ENCODE results near the gene TRIM22.
"Not testable (repeated sequence)": the region's sequence is repeated elsewhere in the genome, so short reads cannot be mapped to it uniquely, and the experiment has no call there.

The TRIM22 gene, protein sequence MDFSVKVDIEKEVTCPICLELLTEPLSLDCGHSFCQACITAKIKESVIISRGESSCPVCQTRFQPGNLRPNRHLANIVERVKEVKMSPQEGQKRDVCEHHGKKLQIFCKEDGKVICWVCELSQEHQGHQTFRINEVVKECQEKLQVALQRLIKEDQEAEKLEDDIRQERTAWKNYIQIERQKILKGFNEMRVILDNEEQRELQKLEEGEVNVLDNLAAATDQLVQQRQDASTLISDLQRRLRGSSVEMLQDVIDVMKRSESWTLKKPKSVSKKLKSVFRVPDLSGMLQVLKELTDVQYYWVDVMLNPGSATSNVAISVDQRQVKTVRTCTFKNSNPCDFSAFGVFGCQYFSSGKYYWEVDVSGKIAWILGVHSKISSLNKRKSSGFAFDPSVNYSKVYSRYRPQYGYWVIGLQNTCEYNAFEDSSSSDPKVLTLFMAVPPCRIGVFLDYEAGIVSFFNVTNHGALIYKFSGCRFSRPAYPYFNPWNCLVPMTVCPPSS

DNA sequence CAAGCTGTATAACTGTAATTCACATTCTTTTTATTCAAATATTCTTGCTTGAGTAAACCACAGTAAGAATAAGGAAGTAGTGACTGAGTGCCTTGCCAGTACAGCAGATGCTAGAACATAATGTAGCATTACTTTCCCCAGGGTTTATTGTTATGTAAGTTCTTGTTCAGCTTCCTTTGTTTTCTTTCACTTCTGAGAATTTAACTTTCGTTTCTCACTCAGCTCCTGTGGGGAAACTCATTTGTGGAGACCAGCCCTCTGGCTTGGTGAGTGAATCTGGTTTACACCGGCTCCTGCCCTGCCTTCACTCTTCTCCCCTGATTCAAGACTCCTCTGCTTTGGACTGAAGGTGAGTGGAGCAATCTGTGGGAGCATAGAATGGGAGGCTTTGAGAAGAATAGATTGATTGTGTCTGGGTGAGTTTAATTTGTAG, at the start of gene TRIM22:
TSS of gene TRIM22 (plus strand) at position 240 of the 433 bp plus-strand sequence. CDS start 6,443 bp downstream, outside the sequence.
- FAIRE-seq, result no peak

DNA sequence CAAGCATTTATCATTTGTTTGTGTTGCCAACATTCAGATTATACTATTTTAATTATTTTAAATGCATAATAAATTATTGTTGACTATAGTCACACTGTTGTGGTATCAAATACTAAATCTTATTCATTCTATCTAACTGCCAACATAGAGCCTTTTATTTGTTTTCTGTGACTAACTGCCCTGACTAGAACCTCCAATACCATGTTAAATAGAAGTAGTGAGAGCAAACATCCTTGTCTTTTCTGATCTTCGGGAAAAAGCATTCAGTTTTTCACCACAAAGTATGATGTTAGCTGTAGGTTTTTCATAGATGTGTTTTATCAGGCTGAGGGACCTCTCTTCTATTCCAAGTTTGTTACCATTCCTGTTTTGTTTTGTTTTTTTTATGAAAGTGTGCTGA, 49.6 kb upstream of the TRIM22 start:
- FAIRE-seq, result no peak

DNA sequence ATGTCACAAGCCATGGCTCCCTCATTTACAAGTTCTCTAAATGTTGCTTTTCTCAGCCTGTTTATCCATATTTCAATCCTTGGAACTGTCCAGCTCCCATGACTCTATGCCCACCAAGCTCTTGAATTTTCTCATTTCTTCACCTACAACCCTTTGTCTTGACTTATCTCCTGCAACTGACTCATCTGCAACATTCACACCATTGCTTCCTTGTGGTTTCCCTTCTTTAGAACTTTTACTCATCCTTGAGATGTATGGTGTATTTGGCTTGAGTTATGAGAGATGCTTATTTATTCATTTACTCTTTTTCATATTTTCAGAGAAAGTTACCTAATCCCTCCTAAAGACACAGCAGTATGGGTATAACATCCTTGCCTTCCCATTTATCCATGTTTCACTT, 46.0 kb upstream of the TRIM22 start:
- no peak for FAIRE-seq

DNA sequence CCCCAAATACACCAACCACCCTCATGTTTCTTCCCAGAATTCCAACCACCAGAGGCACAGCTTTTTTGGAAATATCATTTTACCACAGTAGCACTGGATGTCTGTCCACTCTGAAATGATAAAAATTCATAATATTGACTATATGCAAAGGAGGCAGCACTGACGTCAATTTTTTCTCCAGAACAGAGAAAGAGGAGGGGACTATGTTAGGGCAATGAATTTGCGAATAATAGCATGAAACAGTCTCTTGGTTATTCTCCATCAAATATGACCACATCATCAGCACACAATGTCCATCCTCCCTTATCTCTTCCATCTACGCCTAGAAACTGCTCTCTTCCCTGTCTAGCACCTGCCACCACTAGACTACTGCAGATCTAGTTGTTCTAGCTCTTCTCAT, 43.5 kb upstream of the TRIM22 start:
- no peak for FAIRE-seq

DNA sequence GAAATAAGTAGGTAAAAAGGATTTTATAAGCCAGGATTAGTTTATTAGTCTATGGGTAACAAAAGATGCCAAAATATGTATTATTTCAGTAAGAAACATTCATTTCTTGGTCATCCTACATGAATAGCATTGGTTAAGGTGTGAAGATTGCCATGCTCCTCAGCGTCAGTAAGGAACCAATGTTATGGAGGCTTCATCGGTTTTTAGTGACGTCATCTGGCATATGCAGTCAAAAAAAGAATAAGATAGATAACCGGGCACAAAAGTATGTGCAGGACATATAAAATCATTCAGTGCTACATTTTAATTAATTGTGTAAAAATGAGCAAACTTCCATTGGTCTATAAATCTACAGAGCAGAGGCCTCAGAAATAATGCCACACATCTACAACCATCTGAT, 34.1 kb upstream of the TRIM22 start:
- no peak for FAIRE-seq

DNA sequence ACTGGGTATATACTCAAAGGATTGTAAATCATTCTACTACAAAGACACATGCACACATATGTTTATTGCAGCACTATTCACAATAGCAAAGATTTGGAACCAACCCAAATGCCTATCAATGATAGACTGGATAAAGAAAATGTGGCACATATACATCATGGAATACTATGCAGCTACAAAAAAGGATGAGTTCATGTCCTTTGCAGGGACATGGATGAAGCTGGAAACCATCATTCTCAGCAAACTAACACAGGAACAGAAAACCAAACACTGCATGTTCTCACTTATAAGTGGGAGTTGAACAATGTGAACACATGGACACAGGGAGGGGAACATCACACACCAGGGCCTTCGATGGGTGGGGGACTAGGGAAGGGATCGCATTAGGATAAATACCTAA, 32.6 kb upstream of the TRIM22 start:
- FAIRE-seq, result not testable (repeated sequence)

DNA sequence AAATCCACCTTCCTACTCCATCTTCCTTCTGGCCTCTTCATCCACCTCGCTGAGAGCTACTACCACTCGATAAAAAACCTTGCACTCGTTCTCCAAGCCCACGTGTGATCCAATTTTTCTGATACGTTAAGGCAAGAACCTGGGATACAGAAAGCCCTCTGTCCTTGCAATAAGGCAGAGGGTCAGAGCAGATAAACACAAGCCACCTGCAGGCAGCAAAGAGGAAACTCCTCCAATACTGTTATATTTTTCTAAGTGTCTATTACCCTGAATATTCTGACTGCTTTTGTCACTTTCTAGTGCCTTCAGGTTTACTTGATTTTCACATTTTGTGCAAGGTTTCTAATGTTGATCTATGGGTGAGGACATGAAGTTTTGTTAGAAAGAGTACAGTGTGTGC, 31.3 kb upstream of the TRIM22 start:
- FAIRE-seq, result no peak

DNA sequence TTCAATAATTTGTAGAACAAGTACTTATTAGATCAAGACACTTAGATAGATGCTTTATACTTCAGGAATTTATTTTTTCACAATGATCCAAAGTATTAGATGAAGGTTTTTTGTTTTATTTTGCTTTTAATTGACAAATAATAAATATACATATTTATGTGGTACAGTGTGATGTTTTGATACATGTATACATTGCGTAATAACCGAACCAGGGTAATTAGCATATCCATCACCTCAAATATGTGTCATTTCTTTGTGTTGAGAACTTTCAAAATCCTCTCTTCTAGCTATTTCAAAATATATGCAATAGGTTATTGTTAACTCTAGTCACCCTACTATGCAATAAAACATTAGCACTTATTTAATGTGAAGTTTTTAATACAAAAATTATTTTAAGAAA, 26.1 kb upstream of the TRIM22 start:
- FAIRE-seq, result no peak

DNA sequence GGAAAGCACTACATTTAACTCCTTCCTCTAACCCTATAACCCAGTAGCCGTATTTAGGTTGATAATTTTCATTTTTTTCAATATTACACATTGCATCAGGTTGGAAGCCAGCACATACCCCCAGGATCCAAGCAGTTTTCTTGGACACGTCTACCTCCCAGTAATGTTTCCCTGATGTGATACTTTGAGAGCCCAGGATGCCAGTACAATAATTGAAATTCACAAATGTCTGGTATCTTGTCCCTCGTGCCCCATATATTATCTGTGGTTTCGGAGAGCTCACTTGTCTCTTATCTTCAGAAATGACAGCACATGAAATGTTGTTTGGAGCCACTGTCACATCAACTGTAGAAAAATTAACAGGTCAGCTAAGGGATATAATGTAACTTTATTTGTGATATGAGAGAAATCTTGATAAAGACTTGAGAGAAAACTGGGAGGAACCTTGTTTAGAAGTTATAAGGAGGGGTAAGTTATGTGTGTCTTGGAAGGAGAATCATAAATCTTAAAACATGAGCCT, 24.5 kb upstream of the TRIM22 start:
- FAIRE-seq, result no peak

DNA sequence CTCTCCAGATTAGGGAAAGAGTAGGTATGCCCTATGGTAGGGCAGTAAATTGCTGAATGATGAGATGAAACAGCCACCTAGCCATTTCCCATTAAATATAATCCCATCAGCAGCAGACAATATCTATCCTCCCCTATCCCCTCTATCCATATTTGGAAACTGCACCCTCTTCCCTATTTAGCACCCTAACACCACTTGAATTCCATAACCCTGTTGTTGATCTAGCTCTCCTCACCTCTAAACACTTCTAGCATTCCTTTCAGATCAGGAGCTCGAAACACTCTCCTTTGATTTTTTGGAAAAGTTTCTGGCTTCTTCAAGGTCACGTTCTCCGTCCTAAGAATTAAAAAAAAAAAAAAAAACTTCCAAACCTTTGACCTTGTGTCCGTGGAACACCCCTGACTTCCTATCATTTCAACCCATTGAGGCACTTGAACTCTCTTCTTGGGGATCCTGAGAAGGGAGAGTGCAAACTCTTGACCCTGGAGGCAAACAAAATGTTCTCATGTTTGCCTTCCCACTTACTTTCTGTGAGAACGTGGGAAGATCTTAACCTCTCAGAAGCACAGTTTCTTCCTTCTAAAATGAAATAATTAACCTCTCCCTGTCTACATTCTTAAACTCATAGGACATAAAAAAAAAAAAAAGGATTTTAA, 23.7 kb upstream of the TRIM22 start:
- FAIRE-seq, result no peak

DNA sequence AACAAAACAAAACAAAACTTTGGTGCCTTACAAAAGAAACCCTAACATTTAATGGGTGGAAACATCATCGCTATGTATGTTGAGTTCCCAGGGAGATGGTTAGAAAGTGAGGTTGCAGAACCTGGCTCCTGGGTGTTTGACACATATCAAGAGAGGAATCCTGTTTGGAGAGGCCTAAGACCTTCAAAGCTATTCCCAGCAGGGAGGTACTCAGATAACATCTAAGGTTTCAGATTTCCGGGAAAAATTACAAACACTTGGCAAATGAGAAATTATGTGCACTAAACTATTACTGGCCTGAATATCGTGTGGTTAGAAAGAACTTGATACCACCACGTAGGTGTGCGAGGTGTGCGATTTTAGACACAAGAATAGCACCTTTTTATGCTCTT, 23.2 kb upstream of the TRIM22 start:
- FAIRE-seq, result no peak

DNA sequence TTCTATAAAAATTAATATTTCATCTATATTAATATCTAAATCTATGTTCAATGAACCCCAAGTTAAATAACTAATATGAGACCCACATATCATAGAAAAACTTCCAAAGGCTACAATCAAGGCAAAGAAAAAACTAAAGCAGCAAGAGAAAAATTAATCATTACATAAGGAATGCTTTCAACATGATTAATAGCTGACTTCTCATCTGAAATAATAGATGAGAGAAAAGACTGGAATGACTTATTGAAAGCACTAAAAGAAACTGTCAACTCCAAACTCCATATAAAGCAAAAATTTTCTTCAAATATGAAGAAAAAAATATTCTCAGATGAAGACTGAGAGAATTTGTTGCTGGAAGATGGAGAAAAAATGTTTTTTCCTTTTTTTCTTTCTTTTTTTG, 17.8 kb upstream of the TRIM22 start:
- no peak for FAIRE-seq

DNA sequence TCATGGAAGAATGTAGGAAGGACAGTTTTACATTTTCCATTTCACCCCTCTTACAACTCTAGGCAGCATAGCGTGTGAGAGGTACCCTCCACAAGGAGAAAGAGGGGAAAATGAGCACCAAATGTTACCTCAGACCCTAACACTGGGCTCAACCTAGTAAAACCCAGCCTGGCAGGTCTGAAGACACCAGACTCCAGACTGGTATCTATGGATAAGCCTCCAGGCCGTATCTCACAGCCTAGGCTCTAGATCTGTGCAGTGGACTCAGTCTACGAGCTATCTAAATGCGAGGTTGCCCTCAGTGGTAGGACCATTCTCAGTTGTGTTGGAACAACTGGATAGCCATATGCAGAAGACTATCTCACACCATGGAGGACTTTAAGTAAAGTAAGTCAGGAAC, 15.2 kb upstream of the TRIM22 start:
- FAIRE-seq, result no peak

DNA sequence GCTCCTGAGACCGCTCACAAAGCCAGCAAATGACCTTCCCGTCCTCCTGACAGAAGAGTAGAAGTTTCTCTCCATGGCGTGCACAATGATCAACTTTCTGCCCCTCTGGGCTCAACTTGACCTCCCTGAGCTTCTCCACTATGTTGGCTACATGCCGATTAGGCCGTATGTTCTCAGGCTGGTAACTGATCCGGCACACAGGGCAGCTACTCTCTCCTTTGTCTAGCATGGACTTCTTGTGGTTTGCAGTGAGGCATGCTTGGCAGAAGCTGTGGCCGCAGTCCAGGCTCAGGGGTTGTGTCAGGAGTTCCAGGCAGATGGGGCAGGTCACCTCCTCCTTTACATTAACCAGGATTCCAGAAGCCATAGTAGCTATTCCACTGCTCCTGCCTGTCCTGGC, 9.8 kb upstream of the TRIM22 start:
- FAIRE-seq, result no peak

DNA sequence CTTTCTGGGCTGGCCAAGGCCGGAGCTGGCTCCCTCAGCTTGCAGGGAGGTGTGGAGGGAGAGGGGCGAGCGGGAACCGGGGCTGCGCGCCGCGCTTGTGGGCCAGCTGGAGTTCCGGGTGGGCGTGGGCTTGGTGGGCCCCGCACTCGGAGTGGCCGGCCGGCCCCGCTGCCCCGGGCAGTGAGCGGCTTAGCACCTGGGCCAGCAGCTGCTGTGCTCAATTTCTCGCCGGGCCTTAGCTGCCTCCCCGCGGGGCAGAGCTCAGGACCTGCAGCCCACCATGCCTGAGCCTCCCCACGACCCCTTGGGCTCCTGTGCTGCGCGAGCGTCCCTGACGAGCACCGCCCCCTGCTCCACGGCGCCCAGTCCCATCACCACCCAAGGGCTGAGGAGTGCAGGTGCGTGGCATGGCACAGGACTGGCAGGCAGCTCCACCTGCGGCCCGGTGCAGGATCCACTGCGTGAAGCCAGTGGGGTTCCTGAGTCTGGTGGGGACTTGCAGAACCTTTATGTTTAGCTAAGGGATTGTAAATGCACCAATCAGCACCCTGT, 6.6 kb upstream of the TRIM22 start:
- not testable (repeated sequence) for FAIRE-seq

DNA sequence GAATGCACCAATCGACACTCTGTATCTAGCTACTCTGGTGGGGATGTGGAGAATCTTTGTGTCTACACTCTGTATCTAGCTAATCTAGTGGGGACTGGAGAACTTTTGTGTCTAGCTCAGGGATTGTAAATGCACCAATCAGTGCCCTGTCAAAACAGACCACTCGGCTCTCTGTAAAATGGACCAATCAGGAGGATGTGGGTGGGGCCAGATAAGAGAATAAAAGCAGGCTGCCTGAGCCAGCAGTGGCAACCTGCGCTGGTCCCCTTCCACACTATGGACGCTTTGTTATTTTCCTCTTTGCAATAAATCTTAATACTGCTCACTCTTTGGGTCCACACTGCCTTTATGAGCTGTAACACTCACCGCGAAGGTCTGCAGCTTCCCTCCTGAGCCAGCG, 6.0 kb upstream of the TRIM22 start:
- not testable (repeated sequence) for FAIRE-seq

DNA sequence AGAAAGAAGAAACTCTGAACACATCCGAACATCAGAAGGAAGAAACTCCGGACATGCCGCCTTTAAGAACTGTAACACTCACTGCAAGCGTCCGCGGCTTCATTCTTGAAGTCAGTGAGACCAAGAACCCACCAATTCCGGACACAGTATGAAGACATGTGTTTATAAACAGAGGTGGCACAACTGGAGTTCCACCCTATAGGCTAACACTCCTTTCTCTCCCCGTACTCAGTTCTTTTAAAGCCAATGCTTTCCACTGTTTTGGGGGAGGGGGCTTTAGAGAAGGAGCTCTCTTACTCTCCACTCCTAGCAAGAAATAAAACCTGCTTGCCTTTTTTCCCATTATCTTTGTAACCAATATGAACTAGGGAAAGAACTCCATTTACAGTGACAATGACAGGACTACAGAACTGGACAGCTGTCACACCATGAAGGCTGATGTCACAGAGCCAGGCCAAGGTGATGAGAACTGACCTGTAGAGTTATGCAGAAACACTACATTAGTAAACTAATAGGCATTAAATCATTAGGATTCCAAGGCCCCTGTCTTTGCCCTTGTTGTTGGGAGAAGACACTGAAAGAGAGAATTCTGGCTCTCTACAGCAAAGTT, 5.4 kb upstream of the TRIM22 start:
- FAIRE-seq, result no peak

DNA sequence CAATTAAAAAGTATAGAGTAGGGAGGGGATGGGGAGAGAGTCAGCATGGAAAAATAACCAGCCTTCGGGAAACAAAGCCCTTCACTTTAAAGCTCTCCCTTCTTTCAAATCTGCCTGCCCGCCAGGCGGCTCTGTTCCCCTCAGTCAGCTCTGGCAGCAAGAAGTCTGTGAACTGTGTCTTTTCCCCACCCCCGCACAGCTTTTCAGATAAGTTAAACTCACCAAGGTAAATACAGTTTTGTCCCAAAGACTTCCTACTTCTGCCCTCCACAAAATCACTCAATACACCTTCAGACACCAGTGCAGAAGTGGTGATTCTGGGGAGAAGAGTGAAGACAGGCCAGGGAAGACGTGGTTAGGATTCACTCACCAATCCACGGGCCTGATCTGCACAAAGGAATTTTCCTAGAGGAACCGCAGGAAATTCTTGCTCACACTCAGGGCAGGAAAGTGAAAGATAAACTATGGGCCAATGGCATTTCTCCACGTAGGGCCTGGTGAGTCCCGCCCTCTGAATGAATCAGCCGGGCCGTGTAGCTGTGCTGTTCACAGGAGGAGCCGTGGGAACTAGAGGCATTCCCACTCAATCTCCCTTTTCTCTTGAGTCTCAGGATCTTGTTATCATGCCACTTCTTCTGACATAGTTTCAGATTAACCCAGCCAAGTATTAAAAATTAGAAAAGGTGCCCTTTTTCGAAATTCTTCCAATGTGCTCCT, 4.8 kb upstream of the TRIM22 start, which contains the start of gene TRIM5:
TSS of gene TRIM5 (minus strand) at position 429 of the 717 bp plus-strand sequence. CDS start 4,897 bp downstream, outside the sequence.
- FAIRE-seq, result no peak

DNA sequence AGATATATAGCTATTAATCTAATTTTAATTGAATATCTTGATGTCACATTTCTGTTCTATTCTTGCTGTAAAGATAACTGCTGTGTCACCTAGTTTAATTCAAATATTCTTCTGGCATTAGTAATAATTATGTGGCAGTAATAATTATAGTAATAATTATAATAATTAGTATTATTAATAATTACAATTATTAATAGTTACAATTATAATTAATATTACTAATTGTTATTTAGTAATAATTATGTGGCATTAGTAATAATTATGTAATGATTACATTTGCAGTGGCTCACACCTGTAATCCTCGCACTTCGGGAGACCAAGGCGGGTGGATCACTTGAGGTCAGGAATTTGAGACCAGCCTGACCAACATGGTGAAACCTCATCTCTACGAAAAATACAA, 3.2 kb upstream of the TRIM22 start:
- FAIRE-seq, result no peak

DNA sequence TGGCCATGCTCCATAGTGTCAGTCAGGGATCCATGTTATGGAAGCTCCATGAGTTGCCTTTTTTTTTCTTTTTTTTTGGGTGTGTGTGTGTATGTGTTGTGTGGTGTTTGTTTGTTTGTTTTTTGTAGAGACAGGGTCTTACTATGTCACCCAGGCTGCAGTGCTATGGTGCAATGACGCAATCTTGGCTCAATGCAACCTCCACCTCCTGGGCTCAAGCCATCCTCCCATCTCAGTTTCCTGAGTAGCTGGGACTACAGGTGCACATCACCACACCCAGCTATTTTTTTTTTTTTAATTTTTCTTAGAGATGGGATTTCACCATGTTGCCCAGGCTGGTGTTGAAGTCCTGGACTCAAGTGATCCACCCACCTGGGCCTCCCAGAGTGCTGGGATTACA, 1.1 kb upstream of the TRIM22 start:
- no peak for FAIRE-seq

DNA sequence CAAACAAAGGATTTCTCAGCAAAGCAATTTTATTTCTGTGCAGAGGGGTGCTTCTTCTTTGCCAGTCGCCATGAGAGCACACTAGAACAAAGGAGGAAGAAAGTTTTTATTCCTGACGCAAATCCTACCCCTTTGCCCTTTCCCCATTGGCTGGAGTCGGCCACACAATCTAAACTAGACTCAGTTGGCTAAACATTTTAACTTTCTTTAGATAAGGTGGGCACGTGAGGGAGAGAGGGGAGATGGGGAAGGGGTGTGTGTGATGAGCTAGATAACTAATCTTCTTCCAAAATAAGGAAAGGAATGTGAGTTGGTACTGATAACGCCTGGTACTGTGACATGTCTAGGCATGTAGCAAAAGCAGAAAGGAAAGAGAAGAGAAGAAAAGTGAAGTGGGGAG, 626 bp downstream of the TRIM22 start:
- no peak for FAIRE-seq

DNA sequence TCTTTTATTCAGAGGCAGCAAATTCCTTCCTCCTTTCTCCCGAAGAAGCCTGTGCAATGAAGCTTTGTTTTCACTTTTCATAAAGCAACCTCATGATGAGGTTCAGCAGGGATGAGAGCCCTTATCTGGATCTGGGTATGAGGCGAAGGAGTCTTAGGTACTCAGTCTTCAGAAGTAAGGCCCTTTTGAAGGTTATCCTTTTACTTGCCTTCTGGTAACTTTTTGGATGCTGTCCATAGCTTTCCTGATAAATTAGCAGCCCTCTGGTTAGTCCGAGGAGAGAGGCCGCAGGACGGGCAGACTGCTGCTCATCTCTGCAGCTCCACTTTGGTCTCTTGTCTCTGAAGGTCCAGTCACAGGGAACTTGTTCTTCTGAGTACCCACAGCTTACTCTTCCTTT, 1.1 kb downstream of the TRIM22 start:
- no peak for FAIRE-seq

All from islet of Langerhans (tissue), 1 donor.